HG02623 (cell line): Measurements from ENCODE around the gene OR1J2.
"Not testable (repeated sequence)": the region's sequence is repeated elsewhere in the genome, so short reads cannot be mapped to it uniquely, and the experiment has no call there.

Experiments
- ATAC-seq: cut with Tn5 transposase; IDR thresholded peaks from one replicate; pipeline ENCODE4 v1.9.1; 2021; ENCODE audit warnings: moderate library complexity; ENCODE audit not compliant: unreplicated experiment

The OR1J2 gene, protein sequence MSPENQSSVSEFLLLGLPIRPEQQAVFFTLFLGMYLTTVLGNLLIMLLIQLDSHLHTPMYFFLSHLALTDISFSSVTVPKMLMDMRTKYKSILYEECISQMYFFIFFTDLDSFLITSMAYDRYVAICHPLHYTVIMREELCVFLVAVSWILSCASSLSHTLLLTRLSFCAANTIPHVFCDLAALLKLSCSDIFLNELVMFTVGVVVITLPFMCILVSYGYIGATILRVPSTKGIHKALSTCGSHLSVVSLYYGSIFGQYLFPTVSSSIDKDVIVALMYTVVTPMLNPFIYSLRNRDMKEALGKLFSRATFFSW

DNA sequence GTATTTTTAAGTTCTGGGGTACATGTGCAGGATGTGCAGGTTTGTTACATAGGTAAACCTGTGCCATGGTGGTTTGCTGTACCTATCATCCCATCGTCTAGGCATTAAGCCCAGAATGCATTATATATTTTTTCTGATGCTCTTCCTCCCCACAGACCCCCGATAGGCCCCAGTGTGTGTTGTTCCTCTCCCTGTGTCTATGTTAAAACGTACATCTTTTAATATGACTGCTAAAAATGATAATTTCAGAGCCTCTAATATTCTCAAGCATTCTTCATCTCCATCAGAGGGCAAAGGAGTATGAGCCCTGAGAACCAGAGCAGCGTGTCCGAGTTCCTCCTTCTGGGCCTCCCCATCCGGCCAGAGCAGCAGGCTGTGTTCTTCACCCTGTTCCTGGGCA is at the start of gene OR1J2:
Gene OR1J2 (plus strand): TSS at position 301 of the 400 bp plus-strand sequence. CDS start 0 bp downstream, at position 301.
- no peak for ATAC-seq

- ATAC-seq = no peak
These were observed 46.6 kb upstream of the OR1J2 start for GRCh38 chr9:122463828-122464632.

DNA sequence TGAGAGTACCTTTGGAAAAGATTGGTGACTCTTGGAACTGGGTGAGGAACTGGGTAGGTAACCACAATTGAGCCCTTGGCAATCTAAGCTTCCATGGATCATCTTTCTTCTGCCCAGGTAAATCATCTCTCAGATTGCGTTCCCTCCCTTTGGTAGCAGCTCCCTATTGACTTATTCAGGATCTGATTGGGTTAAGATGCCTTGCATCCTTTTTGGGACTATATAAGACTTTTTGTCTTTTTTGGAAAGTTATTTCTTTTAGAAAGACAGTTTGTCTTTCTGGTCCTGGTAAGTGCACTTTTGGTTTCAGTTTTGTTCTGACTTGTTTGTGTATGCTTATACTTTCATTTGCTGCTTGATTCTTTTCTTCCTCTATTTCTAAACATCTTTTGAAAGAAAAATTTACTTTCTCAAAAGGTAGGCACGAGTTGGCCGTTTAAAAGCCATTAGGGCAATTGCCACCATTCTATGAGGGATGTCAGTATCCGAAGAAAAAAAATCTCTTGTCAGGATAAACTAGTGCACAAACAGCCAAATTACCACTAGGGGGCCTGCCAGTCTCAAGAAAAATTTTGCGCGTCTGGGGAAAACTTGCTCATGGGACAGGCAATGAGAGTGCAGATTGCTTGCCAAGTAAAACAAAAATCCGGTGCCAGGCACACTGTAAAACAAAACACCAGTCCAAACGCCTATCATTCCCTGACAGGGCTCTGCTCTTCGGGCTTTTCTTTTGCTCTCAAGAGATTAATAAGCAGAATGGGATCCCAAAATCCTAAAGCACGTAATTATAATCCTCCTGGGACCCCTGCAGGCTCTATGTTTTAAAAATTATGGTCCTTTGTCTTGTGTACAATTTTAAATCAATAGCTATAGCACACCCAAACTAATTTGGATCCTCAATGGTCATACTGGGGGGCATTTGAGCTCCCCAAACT is 45.7 kb upstream of the OR1J2 start:
- peak; percentile 52 for ATAC-seq

DNA sequence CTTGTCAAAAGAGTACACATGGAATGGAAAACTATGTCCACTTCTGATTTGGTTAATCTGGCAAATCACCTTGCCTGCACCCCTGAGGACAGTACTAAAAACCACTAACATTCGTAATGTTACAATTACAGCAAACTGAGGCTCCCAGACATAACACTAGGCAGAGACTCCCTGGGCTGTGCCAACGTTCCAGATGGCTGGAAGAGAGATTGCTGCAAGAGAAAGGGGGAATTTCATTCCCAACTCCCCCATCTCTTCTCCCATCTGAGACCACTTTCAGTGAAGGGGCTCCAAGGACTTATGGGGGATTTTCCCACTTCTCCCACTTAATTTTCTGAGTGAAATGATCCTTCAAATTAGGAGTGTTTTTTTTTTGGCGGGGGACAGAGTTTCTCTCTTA is 44.1 kb upstream of the OR1J2 start:
- no peak for ATAC-seq

- no peak for ATAC-seq
These were observed 41.9 kb upstream of the OR1J2 start for GRCh38 chr9:122468735-122469134.

- ATAC-seq = no peak
These were observed 36.0 kb upstream of the OR1J2 start for GRCh38 chr9:122474561-122474960.

DNA sequence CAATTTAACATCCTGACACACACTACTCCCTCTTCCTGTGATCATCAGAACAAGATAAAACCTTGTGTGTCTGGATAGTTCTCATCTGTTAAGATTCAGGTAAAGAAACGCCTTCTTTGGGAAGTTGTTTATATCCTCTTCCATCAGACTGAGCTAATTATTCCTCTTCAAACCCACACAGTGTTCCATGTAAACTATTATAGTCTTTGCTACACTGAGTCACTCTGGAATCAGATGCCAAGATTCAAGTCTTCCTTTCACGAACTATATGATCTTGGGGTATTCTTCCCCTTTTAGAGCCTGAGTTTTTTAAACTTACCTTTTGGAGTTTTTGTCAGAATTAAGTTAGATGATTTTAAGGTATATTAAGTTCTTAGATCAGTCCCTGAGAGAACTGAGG is 34.9 kb upstream of the OR1J2 start:
- ATAC-seq = no peak

GRCh38 chr9:122477346-122477745 is 33.3 kb upstream of the OR1J2 start:
- no peak for ATAC-seq

DNA sequence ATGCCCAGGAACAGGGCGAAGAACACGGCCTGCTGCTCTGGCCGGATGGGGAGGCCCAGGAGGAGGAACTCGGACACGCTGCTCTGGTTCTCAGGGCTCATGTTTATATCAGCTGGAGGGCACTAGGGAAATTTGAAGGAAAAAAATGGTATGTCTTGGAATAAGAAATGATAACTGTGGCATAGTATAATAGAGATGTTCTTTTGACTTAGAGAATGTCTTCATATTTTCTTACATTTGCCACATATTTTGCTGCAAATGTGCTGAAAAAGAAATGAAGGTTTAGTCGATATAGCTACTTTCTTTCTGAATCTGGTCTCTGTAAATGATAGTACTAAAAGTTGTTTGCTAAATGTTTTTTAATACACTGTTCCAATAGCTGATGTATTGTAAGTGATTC is 32.8 kb upstream of the OR1J2 start, which contains the start of gene OR1J1:
Gene OR1J1 (minus strand): TSS at position 101 of the 400 bp plus-strand sequence. CDS start 0 bp downstream, at position 101.
- no peak for ATAC-seq

DNA sequence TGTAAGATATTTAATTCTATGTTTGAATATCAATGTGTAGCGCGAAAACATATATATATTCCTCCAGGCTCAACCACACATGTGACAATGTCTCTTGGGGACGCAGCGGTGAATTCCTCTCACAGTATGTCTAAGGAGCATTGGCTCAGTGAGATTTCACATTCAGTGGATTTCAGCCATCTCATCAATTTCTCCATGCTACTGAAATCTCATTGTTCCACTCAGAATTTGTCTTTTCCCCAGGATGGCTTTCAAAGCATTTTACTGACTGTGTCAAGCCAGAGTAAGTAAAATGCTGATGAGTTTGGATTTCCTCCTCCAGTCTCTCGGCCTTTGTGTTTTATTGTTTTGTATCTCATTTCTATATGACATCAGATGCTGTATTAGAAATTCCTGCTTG is 31.5 kb upstream of the OR1J2 start:
- ATAC-seq = no peak

- peak; percentile 47 for ATAC-seq
These were observed 11.7 kb upstream of the OR1J2 start for GRCh38 chr9:122498883-122499288.

- ATAC-seq = no peak
These were observed 3.6 kb upstream of the OR1J2 start for GRCh38 chr9:122506964-122507363.

- no peak for ATAC-seq
These were observed 7.6 kb downstream of the OR1J2 start for GRCh38 chr9:122518226-122518625.

DNA sequence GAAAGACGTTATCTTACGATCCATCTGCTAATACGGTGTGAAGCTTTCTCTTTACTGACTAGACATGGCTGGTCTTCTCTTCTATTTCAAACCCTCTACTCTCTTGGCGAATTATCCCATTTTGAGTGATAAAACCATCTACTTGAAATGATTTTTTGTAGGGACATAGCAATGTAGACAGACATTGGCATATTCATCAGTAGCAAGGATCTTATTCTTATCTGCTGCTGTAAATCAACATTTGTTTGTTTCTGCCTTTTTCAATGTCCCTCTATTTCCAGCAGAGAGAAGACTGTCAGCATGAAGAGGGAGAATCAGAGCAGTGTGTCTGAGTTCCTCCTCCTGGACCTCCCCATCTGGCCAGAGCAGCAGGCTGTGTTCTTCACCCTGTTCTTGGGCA is 8.2 kb downstream of the OR1J2 start, which contains the start of gene OR1J4:
Gene OR1J4 (plus strand): TSS at position 301 of the 400 bp plus-strand sequence. CDS start 0 bp downstream, at position 301.
- no peak for ATAC-seq

DNA sequence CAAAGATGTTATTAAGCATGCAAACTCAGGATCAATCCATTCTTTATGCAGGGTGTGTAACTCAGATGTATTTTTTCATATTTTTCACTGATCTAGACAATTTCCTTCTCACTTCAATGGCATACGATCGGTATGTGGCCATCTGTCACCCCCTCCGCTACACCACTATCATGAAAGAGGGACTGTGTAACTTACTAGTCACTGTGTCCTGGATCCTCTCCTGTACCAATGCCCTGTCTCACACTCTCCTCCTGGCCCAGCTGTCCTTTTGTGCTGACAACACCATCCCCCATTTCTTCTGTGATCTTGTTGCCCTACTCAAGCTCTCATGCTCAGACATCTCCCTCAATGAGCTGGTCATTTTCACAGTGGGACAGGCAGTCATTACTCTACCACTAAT is 8.8 kb downstream of the OR1J2 start:
- ATAC-seq = no peak

GRCh38 chr9:122526602-122527001 is 16.0 kb downstream of the OR1J2 start:
- no peak for ATAC-seq

DNA sequence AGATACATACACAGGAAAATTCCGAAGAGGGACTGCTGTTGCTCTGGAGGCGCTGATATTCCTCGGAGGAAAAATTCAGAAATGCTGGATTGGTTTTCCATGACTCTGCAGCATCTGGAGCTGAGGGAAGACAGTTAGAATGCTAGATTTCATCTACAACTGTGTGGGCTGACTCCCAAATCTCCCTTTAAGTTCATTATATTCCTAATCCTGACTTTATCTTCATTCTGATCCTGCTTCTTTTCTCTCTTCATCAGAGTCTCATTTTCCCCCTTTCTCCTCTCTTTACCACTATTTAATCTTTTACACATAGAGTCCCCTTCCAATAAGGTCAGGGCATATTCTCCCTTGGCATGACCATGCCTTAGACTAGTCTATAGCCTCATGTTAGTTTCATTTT is 16.6 kb downstream of the OR1J2 start, which contains the start of gene OR1N1:
Gene OR1N1 (minus strand): TSS at position 101 of the 400 bp plus-strand sequence. CDS start 0 bp downstream, at position 101.
- ATAC-seq = no peak

DNA sequence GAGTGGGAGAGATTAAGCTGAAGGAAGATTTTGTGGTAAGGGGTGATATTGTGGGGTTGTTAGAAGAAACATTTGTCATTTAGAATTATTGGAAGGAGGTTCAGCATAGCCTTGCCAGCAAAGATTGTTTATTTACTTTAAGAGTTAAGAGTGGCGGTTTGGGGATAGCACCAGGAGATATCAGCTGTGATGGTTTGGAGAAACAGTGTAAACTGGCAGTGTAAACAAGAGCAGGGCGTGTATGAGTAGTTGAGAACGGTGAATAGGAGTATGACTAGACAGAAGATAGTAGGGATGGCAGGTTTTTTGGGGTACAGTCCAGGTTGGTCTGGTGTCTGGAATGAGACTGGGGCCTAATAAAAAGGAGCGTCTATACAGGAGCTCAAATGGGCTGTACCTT is 20.6 kb downstream of the OR1J2 start:
- not testable (repeated sequence) for ATAC-seq

DNA sequence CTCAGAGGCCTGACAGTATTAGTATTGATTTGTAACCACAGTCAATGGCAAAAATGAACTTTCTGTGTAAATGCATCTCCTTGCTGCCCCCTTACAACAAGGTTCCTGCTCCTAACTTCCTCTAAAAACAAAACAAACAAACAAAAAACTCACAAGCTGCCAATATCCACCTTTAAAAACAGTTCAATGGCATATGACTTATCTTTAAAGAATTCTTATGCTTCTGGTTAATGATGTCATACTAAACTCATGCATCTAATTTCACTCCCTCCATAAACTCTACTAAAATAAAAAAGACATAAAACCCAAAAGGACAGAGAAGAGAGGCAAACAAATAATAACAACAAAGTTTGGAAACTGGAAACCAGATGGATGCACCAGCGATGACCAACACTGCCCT is 25.5 kb downstream of the OR1J2 start:
- ATAC-seq = no peak

- ATAC-seq = not testable (repeated sequence)
These were observed 26.5 kb downstream of the OR1J2 start for GRCh38 chr9:122537066-122537465.

DNA sequence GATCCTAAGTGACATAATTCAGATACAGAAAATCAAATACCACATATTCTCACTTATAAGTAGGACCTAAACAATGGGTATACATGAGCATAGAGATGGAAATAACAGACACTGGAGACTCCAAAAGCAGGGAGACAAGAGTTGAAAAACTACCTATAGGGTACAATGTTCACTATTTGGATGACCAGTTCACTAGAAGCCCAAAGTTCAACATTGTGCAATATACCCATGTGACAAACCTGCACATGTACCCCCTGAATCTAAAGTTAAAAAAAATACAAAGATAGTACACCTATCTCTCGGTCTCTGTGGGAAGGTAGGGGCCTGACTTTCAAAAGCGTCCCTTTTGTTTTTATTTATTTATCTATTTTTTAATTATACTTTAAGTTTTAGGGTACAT is 28.2 kb downstream of the OR1J2 start:
- ATAC-seq = no peak
